CD4-positive, alpha-beta T cell treated with Interleukin-2 at 100 ng/mL for 4 hours (primary cell): Measurements from ENCODE around the gene XYLT1.

Source experiments
- DNase-seq: peaks from one replicate; pipeline ENCODE4 v3.0.0-alpha.2; 2020; ENCODE audit warnings: low spot score

The XYLT1 gene

GRCh38 chr16:17257426-17258023 is 213.2 kb downstream of the XYLT1 start:
- DNase-seq = no peak

GRCh38 chr16:17252701-17253100 is 218.1 kb downstream of the XYLT1 start:
- no peak for DNase-seq

DNA sequence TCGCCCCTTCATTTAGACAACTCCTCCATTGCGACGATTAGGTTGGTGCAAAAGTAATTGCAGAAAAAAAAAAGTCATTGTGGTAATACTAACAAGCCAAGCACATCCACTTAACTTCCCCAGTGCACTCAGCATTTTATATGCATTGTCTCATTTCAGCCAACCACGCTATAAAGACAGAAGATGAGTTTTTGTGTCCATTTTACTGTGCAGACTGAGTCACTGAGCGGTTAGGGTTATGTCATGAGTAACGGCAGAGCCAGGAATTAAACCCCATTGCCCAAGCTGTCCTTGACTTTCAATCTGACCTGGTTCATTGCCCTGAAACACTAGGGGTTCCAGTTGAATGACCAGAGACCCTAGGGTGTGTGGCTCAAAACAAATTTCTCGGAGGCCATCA is 218.7 kb downstream of the XYLT1 start:
- DNase-seq = no peak

DNA sequence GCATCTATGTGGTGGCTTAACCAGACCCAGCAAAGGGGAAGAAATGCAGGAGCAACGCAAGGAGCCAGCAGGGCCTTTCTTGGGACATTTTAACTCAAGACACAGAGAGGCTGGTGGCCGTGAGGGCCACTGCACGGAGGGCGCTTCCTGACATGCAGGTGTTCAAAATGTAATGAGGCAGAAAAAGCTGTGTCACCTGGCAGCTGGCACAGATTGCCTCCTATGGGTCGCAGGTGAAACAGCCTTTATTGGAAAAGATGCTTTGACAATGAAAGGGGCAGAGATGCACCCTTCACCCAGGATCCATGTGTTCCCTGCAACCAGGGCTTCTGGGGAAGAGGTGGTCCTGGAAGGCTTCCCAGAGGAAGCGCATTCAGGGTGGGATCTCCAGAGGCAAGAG is 219.3 kb downstream of the XYLT1 start:
- DNase-seq = no peak

DNA sequence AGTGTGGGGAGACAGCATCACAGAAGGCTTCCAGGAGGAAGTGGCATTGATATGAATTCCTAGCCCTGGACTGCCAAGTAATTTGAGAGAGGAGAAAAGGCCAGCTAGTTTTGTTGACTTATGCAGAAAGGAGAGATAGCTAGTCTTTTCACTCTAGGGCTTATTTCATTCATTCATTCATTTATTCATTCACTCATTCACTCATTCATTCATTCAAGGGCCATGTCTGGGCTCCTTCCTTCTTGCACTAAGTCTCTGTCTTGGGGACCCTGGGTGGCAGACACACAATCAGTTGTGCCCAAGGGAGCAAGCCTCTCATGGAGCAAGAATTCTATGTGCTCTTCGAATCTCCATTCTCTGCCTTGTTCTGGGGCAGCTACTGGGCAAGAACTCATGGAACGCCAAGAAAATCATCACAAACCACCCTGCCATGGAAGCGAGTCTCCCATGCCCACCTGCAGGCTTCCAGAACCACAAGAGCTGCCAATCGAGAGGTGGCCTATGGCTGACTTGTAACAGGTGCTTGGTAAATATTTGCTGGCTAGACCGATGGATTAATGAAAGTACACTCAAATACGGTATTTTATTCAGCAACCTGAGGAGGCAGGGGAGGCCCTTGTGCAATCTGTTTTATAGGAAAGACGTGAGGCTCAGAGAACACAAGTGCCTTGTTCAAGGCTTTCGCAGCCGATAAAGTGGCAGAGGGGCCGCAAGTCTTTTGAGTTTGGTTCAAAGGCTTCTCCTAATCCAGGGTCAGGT is 223.6 kb downstream of the XYLT1 start:
- no peak for DNase-seq

- DNase-seq = no peak
These were observed 224.4 kb downstream of the XYLT1 start for GRCh38 chr16:17246268-17246885.

- DNase-seq = no peak
These were observed 225.0 kb downstream of the XYLT1 start for GRCh38 chr16:17245776-17246175.

GRCh38 chr16:17244872-17245551 is 225.7 kb downstream of the XYLT1 start:
- DNase-seq = no peak

DNA sequence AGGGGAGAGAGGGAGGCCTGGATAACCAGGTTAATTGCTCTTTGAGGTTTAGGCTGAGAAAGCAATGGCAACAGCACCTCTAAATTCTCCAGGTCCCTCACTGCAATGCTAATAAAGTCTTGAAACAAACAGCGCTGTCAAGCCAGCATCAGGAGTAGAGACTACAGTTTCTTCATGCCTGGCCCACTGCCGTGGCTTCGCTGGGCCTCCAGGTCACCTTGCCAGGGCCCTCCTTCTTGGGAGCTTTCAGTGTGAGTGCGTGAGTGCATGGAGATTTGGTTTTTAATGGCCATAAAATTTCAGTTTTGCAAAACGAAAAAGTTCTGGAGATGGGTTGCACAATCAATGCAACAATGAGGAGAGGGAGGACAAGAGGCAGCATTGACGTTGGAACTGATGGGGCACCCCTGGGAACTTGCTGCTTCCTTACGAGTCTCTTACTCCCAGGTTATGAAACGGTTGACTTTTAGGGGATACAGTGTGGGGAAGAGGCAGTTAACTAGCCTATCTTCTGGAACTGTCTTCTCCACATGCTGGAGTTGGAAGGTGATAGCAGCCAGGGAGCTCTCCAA is 229.4 kb downstream of the XYLT1 start:
- no peak for DNase-seq

- no peak for DNase-seq
These were observed 232.3 kb downstream of the XYLT1 start for GRCh38 chr16:17238285-17239028.

GRCh38 chr16:17237350-17237944 is 233.3 kb downstream of the XYLT1 start:
- no peak for DNase-seq

- DNase-seq = no peak
These were observed 235.5 kb downstream of the XYLT1 start for GRCh38 chr16:17235147-17235815.

GRCh38 chr16:17233318-17234002 is 237.3 kb downstream of the XYLT1 start:
- DNase-seq = no peak

DNA sequence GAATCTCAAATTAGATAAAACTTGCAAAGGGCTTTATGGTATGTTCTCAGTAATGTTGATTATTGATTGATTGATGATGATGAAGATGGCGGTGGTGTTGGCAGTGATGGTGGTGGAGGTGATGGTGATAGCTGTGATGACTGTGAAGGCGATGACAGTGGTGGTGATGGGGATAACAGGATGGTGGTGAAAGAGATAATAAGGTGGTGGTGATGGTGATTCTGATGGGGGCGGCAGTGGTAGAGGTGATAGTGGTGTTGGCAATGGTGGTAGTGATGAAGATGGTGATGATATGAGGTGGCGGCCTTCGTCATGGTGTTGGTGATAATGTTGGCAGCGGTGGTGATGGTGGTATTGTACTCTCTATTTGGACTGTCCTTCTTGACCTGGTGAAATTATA is 238.3 kb downstream of the XYLT1 start:
- no peak for DNase-seq

GRCh38 chr16:17231972-17232371 is 238.8 kb downstream of the XYLT1 start:
- no peak for DNase-seq

DNA sequence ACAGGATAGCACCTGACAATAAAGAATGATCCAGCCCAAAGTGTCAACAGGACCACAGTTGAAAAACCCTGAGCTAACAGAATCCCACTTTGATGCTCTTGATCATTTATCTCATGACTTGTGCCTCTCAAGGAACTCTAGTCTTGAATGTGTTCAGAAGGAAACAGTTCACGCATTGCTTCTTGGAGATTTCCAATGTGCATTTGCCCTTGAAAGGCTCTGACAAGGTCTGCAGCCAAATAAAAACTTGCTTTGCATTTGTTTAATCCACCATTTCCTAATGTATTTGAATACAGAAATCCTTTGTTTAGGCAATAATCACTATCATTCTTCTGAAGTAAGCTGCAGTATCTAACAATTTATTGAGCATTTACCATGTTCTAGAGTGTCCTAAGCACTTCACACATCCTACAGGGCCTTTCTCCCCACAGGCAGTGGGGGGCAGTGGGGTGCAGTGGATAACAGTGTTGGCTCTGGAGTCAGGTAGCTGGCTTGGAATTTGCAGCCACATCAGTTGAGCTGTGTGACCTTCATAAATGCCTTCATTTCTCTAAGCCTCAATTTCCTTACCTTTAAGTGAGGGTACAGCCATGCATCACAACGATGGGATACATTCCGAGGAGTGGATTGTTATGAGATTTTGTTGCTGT is 239.7 kb downstream of the XYLT1 start:
- no peak for DNase-seq

DNA sequence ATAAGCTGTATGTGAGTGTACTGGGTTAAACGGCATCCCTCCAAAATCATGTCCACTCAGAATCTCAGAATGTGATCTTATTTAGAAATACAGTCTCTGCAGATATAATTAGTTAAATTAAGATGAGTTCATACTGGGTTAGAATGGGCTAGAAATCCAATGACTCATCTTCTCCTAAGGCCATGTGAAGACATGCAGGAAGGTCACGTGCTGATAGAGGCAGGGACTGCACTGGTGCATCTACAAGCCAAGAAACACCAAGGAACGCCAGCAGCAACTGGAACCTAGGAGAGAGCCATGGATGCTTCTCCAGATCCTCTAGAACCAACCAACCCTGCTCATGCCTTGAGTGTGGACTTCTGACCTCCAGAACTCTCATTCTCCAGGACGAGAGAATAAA is 241.0 kb downstream of the XYLT1 start:
- DNase-seq = no peak

DNA sequence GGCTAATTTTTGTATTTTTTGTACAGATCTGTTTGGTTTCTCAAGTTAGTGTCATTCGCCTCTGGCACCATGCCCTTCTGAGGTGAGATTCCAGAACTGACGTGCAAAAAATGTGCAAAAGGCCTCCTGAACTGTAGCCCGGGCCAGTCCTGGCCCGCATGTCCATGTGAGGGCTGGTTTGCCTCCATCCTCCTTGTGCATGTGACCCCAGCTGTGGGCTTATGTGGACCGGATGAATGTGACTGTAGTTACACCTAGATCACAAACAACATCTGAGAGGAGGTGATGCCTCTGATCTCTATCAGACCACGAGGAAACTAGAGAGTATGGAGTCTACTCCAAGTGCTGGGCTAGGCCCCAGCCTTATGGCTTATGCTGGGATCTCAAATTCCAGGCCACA is 241.6 kb downstream of the XYLT1 start:
- no peak for DNase-seq

GRCh38 chr16:17228708-17229055 is 242.1 kb downstream of the XYLT1 start:
- no peak for DNase-seq
